SW480 (cell line): ENCODE measurements around the gene C16orf86.

Experiments
- DNase-seq: peaks from one replicate; pipeline ENCODE4 v3.0.0-alpha.2; 2016; ENCODE audit warnings: low spot score

C16orf86 gene

DNA sequence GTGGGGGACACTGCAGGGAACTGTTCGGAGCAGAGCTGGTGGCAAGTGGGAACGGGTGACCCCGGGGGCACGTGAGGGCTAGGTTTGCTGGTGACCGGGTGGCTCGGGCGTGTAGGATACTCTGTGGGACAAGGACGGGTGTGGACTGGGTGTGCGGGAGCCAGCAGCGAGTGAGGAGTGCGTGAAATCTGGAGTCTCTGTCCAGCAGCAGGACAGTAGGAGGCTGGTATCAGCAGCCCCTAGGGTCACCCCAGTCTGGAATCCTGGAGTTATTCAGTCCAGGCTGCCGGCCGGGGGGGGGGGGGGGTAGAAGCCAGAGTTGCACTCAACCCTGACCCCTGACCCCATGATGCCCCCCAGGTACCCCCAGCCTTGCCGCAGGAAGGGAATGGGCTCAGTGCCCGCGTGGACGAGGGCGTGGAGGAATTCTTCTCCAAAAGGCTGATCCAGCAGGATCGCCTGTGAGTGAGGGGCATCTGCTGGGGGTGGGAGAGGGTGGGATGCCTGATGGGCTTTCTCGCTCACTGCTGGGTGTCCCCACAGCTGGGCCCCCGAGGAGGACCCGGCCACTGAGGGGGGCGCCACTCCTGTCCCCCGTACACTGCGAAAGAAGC lies 12.7 kb upstream of the C16orf86 start:
- DNase-seq, result no peak

DNA sequence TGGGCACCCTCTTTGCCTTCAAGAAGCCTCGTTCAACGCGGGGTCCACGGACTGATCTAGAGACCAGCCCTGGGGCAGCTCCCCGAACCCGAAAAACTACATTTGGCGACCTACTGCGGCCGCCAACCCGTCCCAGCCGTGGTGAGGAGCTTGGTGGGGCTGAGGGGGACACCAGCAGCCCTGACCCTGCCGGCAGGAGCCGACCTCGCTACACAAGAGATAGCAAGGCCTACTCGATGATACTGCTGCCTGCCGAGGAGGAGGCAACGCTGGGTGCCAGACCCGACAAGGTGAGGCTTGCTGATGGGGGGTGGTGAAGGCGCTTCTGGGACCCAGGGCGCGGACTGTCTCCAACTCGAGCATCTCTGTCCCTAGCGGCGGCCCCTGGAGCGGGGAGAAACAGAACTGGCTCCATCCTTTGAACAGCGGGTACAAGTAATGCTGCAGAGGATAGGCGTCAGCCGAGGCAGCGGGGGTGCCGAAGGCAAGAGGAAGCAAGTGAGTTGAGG lies 12.2 kb upstream of the C16orf86 start:
- DNase-seq, result no peak

DNA sequence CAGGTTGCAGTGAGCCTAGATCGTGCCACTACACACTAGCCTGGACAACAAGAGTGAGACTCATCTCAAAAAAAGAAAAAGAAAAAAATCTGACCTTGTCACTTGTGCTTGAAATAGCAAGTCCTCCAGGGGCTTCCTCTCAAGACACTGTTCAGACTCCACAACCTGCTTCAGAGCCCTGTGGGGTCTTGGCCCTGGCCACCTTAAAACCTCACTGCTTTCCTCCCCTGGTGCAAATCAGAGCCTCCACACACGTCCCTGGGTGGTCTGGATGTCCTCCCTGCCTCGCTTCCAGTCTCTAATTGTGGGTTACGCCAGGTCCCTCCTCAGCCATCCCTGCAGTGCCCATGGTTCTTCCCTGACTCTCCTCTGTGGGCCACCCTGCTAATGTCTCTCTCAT lies 11.3 kb upstream of the C16orf86 start:
- DNase-seq, result no peak

DNA sequence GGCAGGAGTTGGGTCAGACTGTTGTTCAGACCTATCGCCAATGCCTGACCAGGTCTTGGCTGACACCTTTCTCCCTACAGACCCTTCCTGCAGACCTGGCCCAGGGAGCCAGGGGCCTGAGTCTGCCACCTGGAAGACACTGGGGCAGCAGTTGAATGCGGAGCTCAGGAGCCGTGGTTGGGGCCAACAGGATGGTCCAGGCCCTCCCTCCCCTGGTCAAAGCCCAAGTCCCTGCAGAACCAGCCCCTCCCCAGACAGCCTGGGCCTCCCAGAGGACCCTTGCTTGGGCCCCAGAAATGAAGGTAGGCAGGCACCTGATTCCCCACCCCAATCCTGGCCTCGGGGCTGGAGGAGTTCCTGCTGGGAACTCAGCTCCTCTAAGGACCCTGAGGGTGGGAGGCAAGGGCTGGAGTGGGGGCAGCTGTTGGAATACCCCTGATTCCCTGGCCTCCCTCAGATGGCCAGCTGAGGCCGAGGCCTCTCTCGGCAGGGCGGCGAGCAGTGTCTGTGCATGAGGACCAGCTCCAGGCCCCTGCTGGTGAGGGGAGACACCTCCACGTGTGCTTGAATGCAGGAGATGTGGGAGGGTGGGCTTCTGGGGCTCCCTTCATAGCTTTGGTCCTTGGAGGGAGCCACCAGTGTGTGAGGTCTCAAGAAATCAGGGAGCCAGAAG lies 10.1 kb upstream of the C16orf86 start:
- no peak for DNase-seq

DNA sequence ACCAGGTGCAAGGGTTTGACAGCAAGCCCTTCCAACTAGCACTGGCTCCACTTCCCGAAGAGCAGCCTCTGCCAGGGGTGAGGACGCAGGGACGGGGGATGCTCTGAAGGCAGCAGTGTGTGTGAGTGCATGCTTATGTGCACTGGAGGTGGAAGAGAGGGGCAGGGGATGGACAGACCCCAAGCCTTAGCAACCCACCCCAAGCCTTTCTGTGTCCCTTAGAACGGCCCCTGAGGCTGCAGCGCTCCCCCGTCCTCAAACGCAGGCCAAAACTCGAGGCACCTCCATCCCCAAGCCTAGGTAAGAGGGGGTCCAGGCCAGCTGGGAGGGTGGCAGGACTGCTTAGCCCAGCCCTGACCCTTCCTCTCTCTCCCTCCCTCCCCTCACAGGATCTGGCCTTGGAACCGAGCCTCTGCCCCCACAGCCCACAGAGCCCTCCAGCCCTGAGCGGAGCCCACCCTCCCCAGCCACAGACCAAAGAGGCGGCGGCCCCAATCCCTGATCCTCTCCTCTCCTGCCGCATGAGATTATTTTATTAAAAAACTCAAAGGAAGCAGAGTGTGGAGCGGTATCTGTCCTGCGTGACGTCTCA lies 9.5 kb upstream of the C16orf86 start:
- no peak for DNase-seq

DNA sequence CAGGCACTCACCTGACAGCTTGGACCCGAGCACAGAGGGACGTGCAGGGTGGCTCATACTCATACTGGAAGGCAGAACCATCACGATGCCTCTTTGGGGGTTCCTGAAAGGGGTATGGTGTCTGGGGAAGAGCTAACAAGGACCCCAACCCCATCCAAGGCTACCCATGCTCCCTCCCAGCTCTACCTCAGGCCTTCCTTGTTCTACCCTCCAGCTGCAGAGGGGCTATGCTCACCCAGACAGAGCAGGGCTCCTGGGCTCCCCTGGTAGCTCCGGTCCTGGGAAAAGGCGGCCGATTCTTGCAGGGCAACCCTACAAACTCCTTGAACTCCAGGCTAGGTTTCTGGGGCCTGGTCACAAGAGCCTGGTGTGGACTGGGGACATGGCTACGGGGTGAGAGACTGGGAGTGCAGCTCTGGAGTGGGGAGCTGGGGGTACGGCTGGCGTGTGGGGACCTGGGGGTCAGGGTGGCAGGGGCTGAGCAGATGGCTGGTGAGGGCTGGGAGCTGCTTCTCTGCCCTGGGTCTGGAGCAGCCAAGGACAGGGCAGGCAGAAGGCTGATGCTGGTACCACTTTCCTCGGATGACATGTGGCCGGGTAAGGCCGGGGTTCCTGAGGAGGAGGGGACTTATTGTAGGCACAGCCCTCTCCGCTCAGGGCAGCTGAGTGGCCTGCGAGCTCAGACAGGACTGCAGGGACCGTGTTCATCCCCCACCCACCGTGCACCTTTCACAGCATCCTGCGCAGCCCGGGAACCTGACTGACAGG lies 8.7 kb upstream of the C16orf86 start:
- no peak for DNase-seq

DNA sequence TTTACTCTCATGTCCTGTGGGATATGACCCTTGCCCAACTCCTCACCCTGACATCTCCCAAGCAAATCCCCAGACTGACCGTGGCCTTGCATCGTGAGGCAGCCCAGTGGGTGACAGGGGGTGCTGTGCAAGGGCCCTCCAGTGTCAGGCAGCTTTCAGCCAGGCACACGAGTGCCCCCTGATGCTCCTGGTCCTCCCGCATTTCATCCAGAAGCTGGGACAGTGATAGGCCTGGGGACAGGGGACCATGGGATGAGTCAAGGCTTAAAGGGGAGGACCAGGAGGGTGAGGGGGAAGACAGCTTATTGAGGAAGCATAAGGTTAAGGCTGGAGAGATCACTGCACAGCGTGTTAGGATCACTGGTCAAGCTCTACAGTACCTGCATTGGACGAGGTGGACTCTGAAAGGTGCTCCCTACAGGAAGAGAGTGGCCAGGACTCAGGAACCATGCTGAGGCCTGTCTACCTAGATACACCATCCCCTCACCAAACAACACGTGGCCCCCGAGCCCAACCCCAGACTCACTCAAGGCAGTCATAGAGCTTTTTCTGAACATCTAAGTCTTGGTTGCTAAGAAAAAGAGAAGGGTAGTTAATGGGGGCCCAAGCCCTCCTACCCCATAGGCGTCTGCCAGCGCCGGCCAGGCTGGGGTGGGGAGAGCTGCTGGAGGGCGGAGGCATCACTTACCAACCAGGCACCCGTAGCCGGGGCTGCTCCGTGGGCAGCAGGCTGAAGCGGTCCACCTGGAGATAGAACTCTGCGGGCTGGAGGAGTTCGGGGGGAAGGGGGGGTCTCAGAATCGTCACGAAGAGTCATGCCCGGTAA lies 7.6 kb upstream of the C16orf86 start:
- DNase-seq, result no peak

DNA sequence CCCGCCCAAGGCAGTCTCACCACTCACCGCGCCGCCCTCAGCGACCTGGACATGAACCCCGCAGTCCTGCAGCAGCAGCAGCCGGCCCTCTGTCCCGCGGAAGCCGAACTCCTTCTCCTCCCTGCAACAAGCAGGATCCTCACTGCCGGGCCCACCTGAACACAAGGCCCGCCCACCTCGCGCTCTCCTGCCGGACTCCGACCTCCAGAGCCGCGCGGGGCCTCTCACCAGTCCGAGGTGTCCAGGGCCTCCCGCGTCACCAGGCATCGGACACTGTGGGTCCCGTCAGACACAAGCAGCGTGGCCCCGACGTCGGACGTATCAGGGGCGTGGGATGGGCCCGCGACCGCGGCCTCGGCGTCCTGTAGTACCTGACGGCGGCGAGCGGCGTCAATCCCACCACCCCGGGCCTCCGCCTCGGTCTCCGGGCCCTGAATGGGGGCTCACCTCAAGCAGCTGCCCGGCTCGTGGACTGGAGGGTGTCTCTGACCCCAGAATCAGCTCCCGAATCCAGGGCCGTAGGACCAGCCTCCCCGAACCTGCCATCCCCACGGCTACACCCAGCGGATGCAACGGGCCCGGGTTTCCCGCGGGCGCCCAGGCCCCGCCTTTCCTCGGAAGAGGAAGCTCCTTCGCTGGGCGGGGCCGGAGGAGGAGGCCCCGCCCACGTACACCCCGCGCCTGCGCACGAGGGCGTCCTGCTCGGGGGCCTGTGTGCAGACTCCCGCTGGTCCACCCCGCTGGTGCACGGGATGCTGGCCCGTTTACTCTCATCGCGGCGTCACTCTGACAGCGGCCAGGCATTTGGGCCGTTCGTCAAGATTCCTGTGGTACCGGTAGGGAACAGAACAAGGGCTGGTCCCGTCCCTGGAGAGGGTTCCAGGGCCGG lies 6.7 kb upstream of the C16orf86 start, which contains the start of gene ACD:
ACD (minus strand) TSS at position 586 of the 889 bp plus-strand sequence; CDS start at position 546, 40 bp downstream.
- DNase-seq, result peak; percentile 86

DNA sequence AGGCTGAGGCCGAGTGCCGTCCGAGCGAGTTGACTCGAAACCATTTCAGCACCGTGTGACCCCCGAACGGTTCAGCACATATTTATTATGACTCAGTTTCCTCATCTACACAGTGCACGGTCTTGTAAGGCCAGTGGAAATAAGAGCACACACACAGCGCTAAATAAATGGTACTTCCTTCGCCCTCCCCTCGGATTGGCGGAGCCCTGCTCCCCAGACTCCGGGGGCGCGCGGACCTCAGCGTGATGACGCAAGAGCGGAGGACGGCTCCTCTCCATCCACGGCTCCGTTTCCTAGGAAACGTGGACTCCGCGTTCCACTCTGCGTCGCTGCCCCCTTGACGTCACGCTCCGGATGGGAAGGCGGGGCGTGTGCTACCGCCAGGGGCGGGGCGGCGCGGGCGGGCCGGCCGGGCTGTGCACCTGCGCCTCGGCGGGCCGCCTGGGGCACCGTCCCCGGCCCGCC lies 6.0 kb upstream of the C16orf86 start, which contains the start of gene PARD6A:
PARD6A (plus strand) TSS at position 397 of the 465 bp plus-strand sequence. CDS start 79 bp downstream, outside the sequence.
- peak; percentile 93 for DNase-seq

DNA sequence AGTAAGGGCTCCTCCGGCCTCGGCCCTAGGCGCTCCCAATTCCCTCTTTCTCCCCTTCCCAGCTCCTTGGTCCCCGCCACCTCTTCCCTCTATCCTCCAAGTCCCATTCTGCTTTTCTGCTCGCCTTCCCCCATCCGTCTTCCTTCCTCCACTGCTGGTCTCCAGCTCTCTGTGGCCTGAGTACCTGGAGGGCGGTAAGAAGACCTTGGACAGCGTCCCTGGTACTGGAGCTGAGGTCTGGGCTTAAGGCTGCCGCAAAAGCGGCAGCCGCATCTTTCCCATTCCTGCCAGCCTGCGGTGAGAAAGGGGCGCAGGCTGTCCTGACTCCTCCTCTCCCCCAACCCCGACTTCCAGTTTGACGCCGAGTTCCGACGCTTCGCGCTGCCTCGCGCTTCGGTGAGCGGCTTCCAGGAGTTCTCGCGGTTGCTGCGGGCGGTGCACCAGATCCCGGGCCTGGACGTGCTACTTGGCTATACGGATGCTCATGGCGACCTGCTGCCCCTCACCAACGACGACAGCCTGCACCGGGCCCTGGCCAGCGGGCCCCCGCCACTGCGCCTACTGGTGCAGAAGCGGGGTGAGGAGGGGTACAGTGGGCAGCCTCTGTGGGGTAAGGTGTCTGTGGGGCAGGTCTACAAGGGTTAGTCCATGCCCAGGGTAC lies 5.4 kb upstream of the C16orf86 start:
- DNase-seq, result no peak

DNA sequence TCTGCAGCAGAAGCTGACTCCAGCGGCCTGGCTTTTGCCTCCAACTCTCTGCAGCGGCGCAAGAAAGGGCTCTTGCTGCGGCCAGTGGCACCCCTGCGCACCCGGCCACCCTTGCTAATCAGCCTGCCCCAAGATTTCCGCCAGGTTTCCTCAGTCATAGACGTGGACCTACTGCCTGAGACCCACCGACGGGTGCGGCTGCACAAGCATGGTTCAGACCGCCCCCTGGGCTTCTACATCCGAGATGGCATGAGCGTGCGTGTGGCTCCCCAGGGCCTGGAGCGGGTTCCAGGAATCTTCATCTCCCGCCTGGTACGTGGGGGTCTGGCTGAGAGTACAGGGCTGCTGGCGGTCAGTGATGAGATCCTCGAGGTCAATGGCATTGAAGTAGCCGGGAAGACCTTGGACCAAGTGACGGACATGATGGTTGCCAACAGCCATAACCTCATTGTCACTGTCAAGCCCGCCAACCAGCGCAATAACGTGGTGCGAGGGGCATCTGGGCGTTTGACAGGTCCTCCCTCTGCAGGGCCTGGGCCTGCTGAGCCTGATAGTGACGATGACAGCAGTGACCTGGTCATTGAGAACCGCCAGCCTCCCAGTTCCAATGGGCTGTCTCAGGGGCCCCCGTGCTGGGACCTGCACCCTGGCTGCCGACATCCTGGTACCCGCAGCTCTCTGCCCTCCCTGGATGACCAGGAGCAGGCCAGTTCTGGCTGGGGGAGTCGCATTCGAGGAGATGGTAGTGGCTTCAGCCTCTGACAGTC lies 4.5 kb upstream of the C16orf86 start:
- no peak for DNase-seq

DNA sequence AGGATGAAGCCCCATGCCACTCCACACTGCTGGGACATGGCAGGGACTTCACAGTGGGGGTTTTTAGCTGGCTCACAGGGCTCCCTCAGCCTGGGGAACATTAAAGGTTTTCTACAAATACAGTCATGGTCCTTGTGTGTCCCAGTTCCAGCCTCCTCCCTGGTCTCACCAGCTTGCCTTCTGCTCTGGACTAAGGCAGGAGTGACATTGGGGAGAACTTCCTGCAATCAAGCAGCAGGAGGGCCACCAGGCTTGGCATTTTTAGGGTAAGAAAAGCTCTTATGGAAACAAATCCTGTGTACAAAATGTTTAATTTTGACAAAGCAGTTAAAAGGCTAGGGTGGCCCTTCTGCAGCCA lies 4.0 kb upstream of the C16orf86 start:
- no peak for DNase-seq

DNA sequence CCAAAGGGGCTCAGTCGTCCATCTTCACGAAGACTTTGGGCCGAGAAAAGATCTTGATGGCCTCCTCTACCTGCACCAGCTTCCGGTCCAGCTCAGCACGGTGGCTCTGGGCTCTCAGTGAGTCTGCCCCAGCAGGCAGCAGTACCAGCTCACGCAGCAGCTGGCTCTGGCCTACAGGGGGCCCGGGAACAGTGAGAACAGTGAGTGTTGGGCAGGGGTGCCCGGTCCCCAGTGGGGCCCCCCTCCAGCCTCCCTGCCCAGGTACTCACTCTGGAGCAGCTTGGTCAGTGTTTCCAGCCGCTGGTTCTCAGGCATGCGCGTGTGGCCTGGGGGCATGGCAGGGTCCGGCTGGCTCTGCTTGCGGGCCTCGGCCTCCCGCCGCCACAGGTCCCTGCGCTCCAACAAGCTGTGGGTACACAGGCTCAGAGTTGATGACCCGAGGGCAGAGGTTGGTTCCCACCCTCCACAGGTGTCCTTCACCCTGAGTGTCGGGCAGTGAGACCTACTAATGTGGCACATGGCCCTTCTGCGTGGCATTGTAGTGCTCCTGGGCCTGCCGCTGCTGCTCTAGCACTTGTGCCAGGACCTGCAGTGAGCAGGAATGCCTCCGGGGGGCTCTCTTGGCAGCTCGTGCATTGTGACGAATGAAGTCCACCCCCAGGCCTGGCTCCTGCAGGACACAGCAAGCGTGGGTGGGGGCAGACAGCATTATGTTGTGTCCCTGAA lies 3.3 kb upstream of the C16orf86 start:
- no peak for DNase-seq

DNA sequence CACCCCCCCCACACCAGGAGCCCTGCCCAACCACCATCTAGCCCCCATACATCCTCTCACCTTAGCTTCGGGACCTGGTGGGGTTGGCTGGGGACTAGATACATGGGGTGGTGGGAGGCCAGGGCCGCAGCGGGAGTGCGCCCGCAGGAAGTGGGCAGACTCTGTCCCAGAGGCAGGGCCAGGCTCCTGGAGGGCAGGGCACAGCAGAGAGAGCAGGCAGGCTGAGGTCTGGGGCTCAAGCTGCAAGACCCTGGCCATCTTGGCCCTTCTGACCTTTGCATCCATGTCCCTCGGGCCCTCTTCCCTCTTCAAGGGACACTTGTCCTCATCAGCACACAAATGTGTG lies 2.8 kb upstream of the C16orf86 start:
- DNase-seq, result no peak

DNA sequence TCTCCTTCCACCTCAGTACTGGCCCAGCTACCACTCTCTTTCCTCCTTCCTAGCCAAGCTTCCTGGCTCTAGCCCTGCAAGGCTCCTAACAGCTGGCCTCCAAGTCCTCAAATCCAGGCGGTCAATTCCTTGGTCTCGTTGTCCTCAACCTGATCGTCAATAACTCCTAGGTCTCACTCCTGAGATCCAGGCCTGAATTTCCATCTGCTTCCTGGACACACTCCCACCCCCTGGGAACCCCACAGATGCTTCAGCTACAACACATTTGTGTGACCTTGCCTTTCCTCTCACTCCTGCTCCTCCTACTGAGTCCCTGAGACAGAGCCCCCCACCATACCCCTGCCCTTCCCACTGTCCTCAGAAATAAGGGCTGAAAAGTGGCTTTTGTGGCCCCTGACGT lies 2.4 kb upstream of the C16orf86 start:
- no peak for DNase-seq

DNA sequence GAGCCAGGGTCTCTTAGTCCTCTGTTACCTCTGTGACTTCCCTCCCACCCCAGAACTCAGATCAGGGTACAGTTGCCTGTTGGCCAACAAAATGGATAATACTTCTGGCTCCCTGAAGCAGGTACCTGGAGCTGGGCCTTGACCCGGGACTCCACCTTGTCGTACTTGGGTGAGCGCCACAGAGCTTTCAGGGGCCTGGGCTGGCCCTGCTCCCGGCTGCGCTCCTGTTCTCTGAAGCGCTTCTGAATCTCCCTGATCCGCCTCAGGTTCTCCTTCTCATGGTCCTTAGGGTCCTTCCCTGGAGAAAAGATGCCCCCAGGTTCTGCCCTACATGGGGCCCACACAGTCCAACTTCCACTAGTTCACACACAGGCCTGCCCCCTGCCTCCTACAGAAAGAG lies 1.7 kb upstream of the C16orf86 start:
- no peak for DNase-seq

DNA sequence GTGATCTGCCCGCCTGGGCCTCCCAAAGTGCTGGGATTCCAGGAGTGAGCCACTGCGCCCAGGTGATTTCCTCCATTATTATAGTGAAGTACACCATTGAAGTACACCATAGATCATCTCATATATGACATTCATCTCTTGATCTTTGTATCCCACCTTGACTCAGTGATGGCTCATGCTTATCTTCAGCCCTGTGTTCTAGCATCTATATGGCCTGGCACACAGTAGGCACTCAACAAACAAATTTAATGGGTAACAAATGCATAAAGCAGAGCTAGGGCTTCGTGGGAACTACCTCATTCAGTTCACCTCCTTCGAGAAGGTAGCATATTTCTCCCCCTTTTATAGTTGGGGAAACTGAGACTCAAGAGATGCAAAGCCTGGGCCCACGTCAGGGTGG lies 1.0 kb upstream of the C16orf86 start:
- no peak for DNase-seq

DNA sequence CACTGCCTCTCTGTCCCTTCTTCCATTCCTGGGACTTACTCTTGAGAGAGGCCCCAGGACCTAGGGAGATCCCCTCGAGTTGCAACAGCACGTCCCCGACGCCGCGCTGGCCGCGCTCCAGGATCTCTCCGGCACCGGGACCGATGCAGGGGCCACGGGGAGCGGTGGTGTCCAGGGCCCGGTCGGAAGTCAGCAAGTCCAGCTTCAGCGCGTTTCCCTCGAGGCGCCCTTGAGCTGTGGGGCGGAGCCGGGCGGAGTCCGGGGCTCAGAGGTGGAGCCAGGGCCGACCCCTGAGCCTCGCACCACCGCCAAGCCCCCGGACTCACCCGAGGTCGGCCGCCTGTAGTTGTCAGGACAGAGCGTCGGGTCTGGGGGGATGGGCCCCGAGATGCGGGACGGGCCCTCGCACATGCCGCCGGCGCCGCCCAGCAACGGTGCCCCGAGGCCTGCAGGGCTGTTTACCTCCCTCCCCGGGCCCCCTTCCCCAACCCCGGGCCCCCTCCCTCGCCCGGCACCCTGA lies 522 bp upstream of the C16orf86 start:
- DNase-seq, result no peak
